ENCODE measurements around the gene DDI2.
A peak's percentile ranks its signal among the peaks of the same experiment; 100 is the strongest.

The DDI2 gene

DNA sequence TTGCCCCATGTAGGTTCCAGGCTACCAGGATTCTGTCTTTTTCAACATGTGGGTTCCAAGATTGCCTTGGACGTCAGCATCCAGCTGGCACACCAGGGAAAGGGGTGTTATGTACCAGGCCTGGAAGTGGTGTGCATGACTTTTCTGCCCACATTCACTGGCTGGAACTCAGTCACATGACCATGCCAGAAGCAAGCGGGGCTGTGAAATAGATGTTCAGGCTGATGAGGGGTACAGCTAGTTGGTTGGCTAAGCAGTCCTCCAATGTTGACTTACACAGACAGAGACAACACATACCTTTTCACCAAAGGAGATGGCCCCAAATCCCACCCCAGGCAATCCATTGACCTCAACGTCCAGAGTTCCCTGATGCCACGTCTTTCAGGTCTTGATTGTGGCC is 52.6 kb downstream of the DDI2 start:
- H3K4me3 ChIP-seq (ENCODE audit: low read length) = no peak overlapping the region
- no peak for TF ChIP-seq CTCF (conservative IDR thresholded peaks at IDR 0.05; ENCODE audit: low read length)
- DNase-seq (ENCODE audit: low read depth) = no peak

DNA sequence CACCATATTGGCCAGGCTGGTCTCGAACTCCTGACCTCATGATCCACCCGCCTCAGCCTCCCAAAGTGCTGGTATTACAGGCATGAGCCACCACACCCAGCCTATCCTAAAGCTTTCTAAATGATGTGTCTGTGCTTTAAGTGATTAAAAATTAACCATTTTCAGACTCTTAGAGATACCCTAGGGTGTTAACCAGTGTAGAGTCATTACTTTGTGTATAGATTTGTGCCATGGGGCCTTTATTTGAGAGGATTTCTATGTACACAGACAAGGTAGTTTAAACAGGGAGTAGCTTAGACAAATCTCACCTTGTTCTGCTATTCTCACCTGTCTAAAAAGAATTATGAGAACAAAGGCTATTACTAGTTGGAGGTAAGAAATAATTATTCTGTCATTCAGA is 54.2 kb downstream of the DDI2 start:
- no peak for DNase-seq (ENCODE audit: low read depth)
- no peak overlapping the region for H3K4me3 ChIP-seq (ENCODE audit: low read length)
- no peak for TF ChIP-seq CTCF (conservative IDR thresholded peaks at IDR 0.05; ENCODE audit: low read length)

DNA sequence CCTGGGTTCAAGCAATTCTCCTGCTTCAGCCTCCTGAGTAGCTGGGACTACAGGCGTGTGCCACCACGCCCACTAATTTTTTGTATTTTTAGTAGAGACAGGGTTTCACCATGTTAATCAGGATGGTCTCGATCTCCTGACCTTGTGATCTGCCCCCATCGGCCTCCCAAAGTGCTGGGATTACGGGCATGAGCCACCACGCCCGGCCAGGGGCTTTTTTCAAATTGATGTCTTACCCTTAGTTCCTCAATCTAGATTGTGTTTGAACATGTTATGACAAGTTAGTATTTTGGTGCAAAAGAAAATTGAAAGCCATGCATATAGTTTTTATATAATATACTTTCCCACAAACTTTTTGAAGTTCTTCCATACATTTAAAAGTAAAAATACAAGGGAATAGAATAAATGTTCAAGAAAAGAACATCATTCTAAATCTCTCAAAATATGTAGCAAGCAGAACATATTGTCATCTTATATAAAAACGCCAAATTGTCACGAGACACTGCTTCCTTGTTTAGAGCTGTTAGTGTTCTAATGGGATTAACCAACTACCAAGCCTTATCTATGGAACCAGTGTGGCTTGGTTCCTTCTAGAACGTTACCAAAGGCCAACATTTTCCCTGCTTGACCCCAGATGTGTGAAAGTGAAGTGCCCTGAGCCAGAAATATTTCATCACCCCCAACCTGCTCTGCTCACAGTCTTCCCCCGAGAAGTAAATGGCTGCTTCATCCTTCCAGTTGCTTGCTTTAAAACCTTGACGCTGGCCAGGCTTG is 57.3 kb downstream of the DDI2 start:
- H3K4me3 ChIP-seq (ENCODE audit: low read length) = no peak overlapping the region
- no peak for TF ChIP-seq CTCF (conservative IDR thresholded peaks at IDR 0.05; ENCODE audit: low read length)
- no peak for DNase-seq (ENCODE audit: low read depth)

GRCh38 chr1:15676010-15676409 is 58.8 kb downstream of the DDI2 start:
- TF ChIP-seq CTCF (conservative IDR thresholded peaks at IDR 0.05; ENCODE audit: low read length) = no peak
- no peak for DNase-seq (ENCODE audit: low read depth)
- no peak overlapping the region for H3K4me3 ChIP-seq (ENCODE audit: low read length)

GRCh38 chr1:15676688-15677661 is 59.7 kb downstream of the DDI2 start:
- DNase-seq (ENCODE audit: low read depth) = no peak
- no peak overlapping the region for H3K4me3 ChIP-seq (ENCODE audit: low read length)
- no peak for TF ChIP-seq CTCF (conservative IDR thresholded peaks at IDR 0.05; ENCODE audit: low read length)

DNA sequence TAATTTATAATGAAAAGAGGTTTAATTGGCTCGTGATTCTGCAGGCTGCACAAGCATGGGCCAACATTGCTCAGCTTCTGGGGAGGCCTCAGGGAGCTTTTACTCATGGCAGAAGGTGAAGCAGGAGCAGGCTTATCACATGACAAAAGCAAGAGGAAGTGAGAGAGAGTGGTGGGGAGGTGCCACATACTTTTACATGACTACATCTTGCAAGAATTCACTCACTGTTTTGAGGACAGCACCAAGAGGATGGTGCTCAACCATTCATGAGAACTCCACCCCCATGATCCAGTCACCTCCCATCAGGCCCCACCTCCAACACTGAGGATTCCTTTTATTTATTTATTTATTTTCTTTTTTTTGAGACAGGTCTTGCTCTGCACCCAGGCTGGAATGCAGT is 61.3 kb downstream of the DDI2 start:
- DNase-seq (ENCODE audit: low read depth) = peak; percentile 86
- no peak for TF ChIP-seq CTCF (conservative IDR thresholded peaks at IDR 0.05; ENCODE audit: low read length)
- H3K4me3 ChIP-seq (ENCODE audit: low read length) = no peak overlapping the region

Measured in AG10803 (cell line).